ENCODE data around the gene LEF1. TPM values are rescaled to one million over a fixed set of nuclear protein-coding genes. Genes with fewer than 3 reads are reported as not detected.

Gene LEF1
- total RNA-seq, 2 experiments from 2014 or later, result 29.4 to 30.6 TPM

DNA sequence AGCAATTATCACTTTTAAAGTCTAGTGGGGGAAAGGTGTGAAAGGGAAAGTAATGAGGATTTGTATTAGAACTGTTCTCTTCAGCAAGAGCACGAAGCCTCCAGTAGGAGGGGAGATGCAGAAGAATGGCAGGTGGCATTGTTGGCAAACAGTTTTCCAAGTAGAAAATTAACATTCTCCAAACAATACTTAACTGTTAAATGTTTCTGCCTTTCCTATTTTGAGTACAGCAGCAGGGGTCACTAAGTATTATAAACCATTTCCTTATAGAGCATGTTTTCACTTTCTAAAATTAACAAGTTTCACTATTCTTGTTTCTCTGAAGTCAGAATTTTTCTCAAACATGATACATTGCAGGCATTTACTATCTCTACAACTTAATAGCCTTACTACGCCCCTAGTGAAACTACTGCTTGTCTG lies 58.7 kb downstream of the LEF1 start:
- no peak overlapping the region for H3K27ac Mint-ChIP-seq
- H3K36me3 Mint-ChIP-seq, result peaks cover 4% of the 10 kb centered on the region
- no peaks in the 10 kb centered on the region for H3K9me3 Mint-ChIP-seq (ENCODE audit: low read depth)
- DNase-seq (no peak), ATAC-seq (no peak)
- H3K27me3 Mint-ChIP-seq, result peaks cover 49% of the 10 kb centered on the region
- no peak overlapping the region for H3K4me3 Mint-ChIP-seq
- peaks cover 66% of the 10 kb centered on the region for H3K4me1 Mint-ChIP-seq
- CTCF ChIA-PET, result no interaction called here

DNA sequence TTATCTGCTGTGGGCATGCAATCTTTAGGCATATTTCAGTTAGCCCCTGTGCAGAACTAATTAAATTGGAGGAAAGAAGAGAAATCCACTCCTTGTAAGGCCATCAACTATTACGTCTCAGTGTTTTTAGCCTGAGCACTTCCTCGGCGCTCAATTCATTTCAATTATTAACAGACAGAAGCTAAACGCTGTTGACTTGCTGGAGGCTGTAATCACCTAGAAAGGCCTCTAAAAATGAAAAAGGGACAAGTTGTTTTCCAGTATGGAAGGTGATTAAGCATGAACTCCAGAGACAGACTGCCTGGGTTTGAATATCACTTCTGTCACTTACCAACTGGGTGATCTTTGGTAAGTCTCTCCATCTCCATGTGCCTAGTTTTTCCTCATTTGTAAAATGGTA lies 59.6 kb downstream of the LEF1 start:
- Mint-ChIP-seq H3K27ac (no peak overlapping the region), H3K9me3 (ENCODE audit: low read depth) (no peaks in the 10 kb centered on the region), H3K4me3 (no peak overlapping the region), H3K36me3 (peaks cover 4% of the 10 kb centered on the region), H3K4me1 (peaks cover 60% of the 10 kb centered on the region), H3K27me3 (peaks cover 49% of the 10 kb centered on the region)
- DNase-seq (no peak), ATAC-seq (no peak)
- CTCF ChIA-PET, result interaction anchor here (1.1 to 1.4 kb wide), 2 partner anchors 15 to 79 kb away, joined by 3 to 5 read pairs; no protein-coding TSS in a partner anchor

DNA sequence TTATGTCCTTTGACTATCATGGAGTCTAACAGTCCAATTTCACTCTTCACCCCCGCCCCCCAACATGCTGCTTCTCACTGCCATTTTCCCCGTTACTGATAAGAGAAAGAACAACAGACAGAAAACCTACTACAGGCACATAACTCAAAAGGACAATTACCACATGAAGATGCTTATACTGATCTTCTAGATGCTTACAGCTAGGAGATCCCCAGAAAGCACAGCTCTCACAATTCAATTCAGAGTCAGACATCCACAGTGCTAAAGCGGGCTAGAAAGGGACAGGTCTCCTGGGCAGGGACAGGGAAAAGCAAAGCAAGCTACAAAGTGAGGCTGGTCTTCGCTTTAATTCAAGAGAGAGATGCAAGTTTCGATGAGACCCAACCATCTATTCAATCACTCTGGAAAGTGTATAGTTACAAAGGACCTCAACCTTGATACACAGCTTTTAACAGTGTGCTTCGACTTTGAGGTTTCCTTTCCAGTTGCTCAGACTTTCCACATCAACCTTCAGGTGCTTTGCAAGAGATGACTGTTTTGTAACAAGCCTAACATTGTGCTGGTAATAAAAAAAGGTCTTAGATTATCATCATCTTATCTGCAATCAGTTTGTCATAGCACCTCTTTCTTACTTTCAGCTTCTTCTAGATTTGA lies 60.9 kb downstream of the LEF1 start:
- H3K4me3 Mint-ChIP-seq, result peak overlapping the region; percentile 34
- peaks cover 51% of the 10 kb centered on the region for H3K4me1 Mint-ChIP-seq
- CTCF ChIA-PET, result interaction anchor here (0.8 to 2.0 kb wide), 5 partner anchors 9 to 78 kb away, joined by 3 to 5 read pairs (median 4); no protein-coding TSS in a partner anchor
- peak overlapping the region; percentile 64 for H3K27ac Mint-ChIP-seq
- H3K27me3 Mint-ChIP-seq, result peaks cover 49% of the 10 kb centered on the region
- peak; percentile 65 for DNase-seq
- H3K9me3 Mint-ChIP-seq (ENCODE audit: low read depth), result no peaks in the 10 kb centered on the region
- H3K36me3 Mint-ChIP-seq, result peaks cover 4% of the 10 kb centered on the region
- ATAC-seq, result peak; percentile 81

DNA sequence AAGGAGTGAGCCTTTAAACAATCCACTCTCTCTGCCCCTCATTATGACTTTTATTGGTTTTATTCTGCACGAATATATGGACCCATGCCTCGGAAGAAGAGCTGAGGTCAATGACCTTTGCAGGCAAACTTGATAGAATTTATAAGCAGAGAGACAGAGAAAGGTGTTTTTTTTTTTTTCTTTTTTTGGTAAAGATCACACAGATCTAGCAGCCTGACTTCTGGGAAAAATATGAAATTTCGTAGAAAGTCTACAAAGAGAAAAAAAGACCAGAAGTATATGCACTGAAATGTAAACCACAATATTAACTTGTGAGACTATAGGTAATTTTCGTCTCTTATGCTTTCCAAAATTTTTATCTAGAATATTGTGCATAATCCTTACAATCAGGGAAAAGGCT lies 61.6 kb downstream of the LEF1 start:
- H3K4me1 Mint-ChIP-seq, result peaks cover 44% of the 10 kb centered on the region
- no peak overlapping the region for H3K4me3 Mint-ChIP-seq
- no peak for DNase-seq
- CTCF ChIA-PET, result interaction anchor here (0.8 to 2.0 kb wide), 5 partner anchors 10 to 88 kb away, joined by 3 to 6 read pairs (median 4); no protein-coding TSS in a partner anchor
- H3K9me3 Mint-ChIP-seq (ENCODE audit: low read depth), result no peaks in the 10 kb centered on the region
- peaks cover 46% of the 10 kb centered on the region for H3K27me3 Mint-ChIP-seq
- peaks cover 4% of the 10 kb centered on the region for H3K36me3 Mint-ChIP-seq
- H3K27ac Mint-ChIP-seq, result no peak overlapping the region
- no peak for ATAC-seq

DNA sequence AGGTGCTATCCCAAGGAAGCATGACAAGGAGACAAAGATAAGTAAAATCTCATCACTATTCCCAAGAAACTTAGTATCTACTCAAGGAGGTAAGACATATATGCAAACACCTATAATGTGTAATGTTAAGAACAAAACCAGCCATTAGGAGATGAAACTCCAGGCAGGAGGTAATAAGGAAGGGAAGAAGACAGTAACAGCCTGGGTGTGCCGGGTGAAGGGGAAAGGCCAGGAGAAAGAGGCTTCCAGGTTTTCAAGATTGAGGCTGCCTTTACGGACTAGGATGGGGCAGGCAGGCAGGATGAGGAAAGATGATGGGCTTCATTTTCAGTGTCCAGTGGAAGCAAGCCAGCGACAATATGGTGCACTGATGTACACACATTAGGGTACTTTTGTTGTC lies 62.5 kb downstream of the LEF1 start:
- ATAC-seq (no peak), DNase-seq (no peak)
- Mint-ChIP-seq H3K4me3 (no peak overlapping the region), H3K27ac (no peak overlapping the region), H3K4me1 (peaks cover 43% of the 10 kb centered on the region), H3K36me3 (peaks cover 4% of the 10 kb centered on the region), H3K9me3 (ENCODE audit: low read depth) (no peaks in the 10 kb centered on the region), H3K27me3 (peaks cover 50% of the 10 kb centered on the region)
- CTCF ChIA-PET, result interaction anchor here (1.0 to 2.0 kb wide), 2 partner anchors 11 to 88 kb away, joined by 5 to 6 read pairs; no protein-coding TSS in a partner anchor

DNA sequence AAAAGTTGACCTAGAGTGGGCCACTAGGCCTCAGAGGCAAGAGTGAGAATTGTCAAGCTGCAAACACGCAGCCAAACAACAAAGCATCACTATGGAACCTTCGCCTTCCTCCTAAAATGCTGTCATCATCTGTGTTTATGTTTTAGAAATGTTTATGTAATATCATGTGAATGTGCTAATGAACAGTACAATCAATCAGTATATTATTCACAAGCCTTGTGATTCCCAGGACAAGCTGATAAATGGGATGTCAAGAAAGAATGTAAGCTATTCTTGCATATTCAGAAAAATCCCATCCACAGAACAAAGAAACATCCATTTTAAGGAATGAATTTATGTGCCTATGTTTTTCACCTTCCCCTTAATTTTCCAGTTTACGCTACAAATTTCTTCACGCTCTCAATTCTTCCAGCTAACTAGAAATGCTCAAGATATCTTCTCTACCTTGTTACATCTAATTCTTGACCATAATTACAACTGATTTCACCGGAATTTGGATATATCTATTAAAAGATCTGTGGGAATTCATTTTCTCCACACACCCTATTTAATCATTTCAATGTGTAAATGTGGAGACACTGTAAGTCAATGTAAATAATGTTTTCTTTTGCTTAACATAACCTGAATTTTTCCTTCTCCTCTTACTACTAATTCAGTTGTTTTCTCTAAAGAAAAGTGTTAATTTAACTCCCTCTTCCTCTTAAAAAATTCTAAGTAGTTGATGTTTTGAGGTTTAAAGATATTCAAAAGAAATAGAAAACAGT lies 65.5 kb downstream of the LEF1 start:
- Mint-ChIP-seq H3K27ac (no peak overlapping the region), H3K27me3 (peaks cover 27% of the 10 kb centered on the region), H3K9me3 (ENCODE audit: low read depth) (no peaks in the 10 kb centered on the region), H3K36me3 (no peaks in the 10 kb centered on the region), H3K4me3 (no peak overlapping the region), H3K4me1 (peaks cover 24% of the 10 kb centered on the region)
- ATAC-seq (no peak), DNase-seq (no peak)
- CTCF ChIA-PET, result no interaction called here

DNA sequence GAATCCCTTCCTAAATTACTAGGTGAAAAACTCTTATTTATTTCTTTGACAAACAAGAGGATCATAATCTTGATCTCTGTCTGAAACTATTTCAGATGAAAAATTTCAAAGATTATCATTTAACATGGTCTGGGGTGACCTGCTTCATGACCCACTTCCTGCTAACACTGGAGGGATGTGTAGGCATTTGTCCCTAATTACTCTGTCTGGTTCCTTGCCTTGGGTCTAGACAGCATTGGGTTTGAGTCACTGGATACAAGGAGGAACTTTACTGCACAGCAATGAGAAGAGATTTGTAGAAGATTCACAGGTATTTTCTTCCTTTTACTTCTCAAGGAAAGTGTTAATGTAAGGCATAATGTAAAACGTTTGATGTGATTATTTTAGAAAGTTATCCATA lies 67.9 kb downstream of the LEF1 start:
- CTCF ChIA-PET, result interaction anchor here (1.3 kb wide), 1 partner anchor 82 kb away, joined by 3 read pairs; no protein-coding TSS in a partner anchor
- no peak overlapping the region for H3K27ac Mint-ChIP-seq
- no peaks in the 10 kb centered on the region for H3K36me3 Mint-ChIP-seq
- H3K4me1 Mint-ChIP-seq, result peaks cover 8% of the 10 kb centered on the region
- no peaks in the 10 kb centered on the region for H3K9me3 Mint-ChIP-seq (ENCODE audit: low read depth)
- no peak overlapping the region for H3K4me3 Mint-ChIP-seq
- no peak for DNase-seq
- peaks cover 19% of the 10 kb centered on the region for H3K27me3 Mint-ChIP-seq
- ATAC-seq, result no peak

DNA sequence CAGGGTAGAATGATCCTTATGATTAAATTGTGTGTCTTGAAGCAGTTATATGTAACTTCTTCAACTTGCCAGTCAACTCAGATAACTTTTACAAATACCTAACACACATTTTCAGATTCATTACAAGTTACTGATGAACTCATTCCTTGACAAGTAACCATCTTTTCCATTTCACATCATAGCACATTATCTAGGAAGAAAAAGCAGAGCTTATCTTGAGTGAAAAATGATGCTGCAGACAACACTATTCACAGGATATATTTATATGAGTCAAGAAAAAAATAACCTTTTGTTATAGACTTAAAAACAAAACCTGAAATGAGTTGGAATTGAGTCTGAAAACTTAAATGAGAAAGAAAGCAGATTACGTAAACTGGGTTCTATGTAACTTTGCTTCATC lies 68.9 kb downstream of the LEF1 start:
- Mint-ChIP-seq H3K9me3 (ENCODE audit: low read depth) (no peaks in the 10 kb centered on the region), H3K36me3 (peaks cover 2% of the 10 kb centered on the region), H3K27ac (no peak overlapping the region), H3K4me1 (peaks cover 11% of the 10 kb centered on the region), H3K27me3 (peaks cover 19% of the 10 kb centered on the region), H3K4me3 (no peak overlapping the region)
- no peak for DNase-seq
- ATAC-seq, result no peak
- CTCF ChIA-PET, result interaction anchor here (1.3 kb wide), 1 partner anchor 81 kb away, joined by 3 read pairs; no protein-coding TSS in a partner anchor

DNA sequence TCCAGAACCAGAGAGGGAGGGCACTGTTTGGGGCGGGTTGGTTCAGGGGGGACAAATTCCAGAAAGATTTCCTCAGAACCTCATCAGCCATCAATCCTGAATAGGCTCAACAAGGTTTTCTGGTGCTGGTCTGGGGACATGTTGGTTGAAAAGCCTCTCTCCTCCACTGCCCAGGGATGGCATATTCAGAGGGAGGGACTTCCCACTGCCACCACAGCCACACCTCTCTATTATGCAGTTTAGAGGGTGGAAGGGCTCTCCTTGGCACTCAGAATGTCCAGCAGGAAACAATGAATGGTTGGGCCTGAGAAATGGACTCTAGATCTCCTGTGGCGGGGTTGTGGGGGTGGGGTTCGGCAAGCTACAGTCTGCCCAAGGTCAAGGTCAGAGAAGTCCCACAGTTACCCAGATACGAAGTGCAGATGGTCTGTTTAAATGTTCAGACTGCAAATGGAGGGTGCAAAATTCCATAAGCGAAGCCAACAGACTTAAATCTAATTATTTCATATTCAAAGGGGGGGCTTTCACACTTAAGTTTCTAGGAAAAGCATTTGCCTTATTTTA lies 70.7 kb downstream of the LEF1 start:
- H3K4me1 Mint-ChIP-seq, result peaks cover 18% of the 10 kb centered on the region
- DNase-seq (no peak), ATAC-seq (no peak)
- H3K27me3 Mint-ChIP-seq, result peaks cover 19% of the 10 kb centered on the region
- H3K9me3 Mint-ChIP-seq (ENCODE audit: low read depth), result no peaks in the 10 kb centered on the region
- CTCF ChIA-PET, result no interaction called here
- no peak overlapping the region for H3K27ac Mint-ChIP-seq
- H3K36me3 Mint-ChIP-seq, result peaks cover 3% of the 10 kb centered on the region
- H3K4me3 Mint-ChIP-seq, result no peak overlapping the region

DNA sequence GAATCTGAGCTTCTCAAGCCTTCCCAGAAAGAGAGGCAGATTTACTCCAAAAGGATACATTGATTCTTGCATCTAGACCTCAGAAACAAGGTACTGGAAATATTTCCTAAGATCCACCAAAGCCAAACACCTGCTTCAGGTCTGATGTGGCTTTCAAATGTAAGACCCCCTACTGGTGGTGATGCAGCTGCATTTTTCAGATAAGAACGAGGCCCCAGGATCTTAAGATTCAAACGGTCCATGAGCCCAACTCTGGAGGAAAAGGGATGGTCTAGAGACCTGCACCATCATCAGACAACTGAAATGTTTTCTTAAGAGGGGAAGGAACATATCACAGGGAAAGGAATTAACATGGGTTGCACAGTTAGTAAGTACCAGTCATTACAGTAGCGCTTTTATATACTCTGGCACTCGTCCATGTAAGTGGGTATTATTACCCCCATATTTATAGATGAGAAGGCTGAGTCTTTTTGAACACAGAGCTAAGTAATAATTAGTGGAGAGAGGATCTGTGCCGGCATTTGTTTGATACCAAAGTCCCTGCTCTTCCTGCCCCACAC lies 73.7 kb downstream of the LEF1 start:
- H3K4me3 Mint-ChIP-seq, result no peak overlapping the region
- peaks cover 15% of the 10 kb centered on the region for H3K4me1 Mint-ChIP-seq
- no peak for ATAC-seq
- H3K36me3 Mint-ChIP-seq, result peaks cover 3% of the 10 kb centered on the region
- no peak for DNase-seq
- no peaks in the 10 kb centered on the region for H3K9me3 Mint-ChIP-seq (ENCODE audit: low read depth)
- CTCF ChIA-PET, result interaction anchor here (0.8 to 1.3 kb wide), 6 partner anchors 12 to 486 kb away, joined by 3 read pairs; no protein-coding TSS in a partner anchor
- H3K27me3 Mint-ChIP-seq, result peaks cover 13% of the 10 kb centered on the region
- no peak overlapping the region for H3K27ac Mint-ChIP-seq

DNA sequence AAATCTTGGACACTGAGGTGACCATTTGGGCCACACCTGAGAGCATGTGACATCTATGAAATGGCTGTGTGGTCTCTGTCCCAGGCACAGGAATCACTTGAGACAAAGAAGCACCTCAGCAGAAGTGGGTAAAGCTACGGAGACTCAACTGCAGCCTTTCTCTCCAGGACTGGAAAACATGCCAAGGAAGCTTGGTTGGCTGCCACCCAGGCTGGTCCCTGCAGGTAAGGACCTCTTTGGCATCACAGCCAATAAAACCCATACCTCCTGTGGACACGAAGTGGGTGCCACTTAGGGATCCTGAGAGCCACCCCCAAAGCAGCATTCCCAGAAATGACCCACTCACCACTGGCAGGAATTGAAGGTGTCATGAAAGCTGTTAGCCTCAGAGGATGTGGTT lies 74.6 kb downstream of the LEF1 start:
- no peaks in the 10 kb centered on the region for H3K9me3 Mint-ChIP-seq (ENCODE audit: low read depth)
- ATAC-seq (no peak), DNase-seq (no peak)
- H3K4me3 Mint-ChIP-seq, result no peak overlapping the region
- H3K27ac Mint-ChIP-seq, result no peak overlapping the region
- CTCF ChIA-PET, result interaction anchor here (0.8 to 1.3 kb wide), 6 partner anchors 11 to 487 kb away, joined by 3 read pairs; no protein-coding TSS in a partner anchor
- peaks cover 3% of the 10 kb centered on the region for H3K36me3 Mint-ChIP-seq
- H3K4me1 Mint-ChIP-seq, result peaks cover 15% of the 10 kb centered on the region
- peaks cover 13% of the 10 kb centered on the region for H3K27me3 Mint-ChIP-seq

DNA sequence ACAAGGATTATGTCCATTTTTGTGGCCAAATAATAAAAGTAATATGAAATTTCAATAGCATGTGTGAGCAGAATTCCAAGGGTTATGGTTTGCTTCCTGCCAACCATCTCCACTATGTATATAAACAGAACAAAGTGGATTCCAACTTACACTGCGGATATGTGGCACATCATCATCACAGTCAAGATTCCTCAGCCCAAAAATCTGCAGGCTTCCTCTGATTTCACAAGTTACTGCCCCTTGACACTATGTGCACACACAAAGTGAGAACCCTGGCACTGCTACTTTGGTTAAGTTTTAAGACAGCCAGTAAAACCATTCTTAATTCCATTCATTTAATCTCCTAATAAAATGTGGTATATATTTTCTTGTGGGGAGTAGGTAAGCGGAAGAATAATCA lies 76.4 kb downstream of the LEF1 start:
- H3K36me3 Mint-ChIP-seq, result peaks cover 3% of the 10 kb centered on the region
- no peaks in the 10 kb centered on the region for H3K9me3 Mint-ChIP-seq (ENCODE audit: low read depth)
- no peak overlapping the region for H3K27ac Mint-ChIP-seq
- CTCF ChIA-PET, result no interaction called here
- H3K4me3 Mint-ChIP-seq, result no peak overlapping the region
- H3K27me3 Mint-ChIP-seq, result peaks cover 11% of the 10 kb centered on the region
- DNase-seq (no peak), ATAC-seq (no peak)
- peaks cover 15% of the 10 kb centered on the region for H3K4me1 Mint-ChIP-seq

DNA sequence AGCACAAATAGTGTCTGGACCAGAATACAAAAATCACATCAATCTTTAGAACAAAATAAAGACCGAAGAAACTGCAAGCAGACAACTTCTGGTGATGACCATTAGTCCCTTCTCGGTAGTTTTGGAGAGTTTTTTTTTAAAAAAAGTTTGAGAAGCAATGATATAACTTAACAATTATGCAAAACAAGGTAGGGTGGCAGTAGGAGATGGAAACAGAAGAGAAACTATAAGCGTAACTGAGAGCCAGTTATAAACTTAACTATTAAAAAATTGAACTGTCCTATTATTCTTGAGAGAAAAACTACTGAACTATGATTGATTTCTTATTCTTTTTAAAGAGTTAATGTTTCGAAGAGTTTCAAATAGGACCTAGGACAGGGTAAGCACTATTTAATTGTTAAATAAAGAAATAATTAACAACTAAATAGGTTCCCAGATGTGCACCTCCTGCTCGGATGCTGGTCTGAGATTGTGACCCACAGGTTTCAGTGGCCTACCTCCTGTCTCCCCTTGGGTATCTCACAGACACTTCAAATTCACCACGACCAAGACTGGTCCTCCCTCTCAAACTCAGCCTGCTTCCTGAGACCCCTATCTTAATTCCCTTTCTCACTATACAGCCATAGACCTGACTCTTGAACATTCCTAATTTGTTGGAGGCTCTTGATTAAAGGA lies 81.3 kb downstream of the LEF1 start:
- no peaks in the 10 kb centered on the region for H3K9me3 Mint-ChIP-seq (ENCODE audit: low read depth)
- peaks cover 2% of the 10 kb centered on the region for H3K36me3 Mint-ChIP-seq
- H3K4me1 Mint-ChIP-seq, result peaks cover 3% of the 10 kb centered on the region
- no peak overlapping the region for H3K27ac Mint-ChIP-seq
- ATAC-seq (no peak), DNase-seq (no peak)
- peaks cover 4% of the 10 kb centered on the region for H3K27me3 Mint-ChIP-seq
- CTCF ChIA-PET, result interaction anchor here (0.9 kb wide), 1 partner anchor 44 kb away, joined by 3 read pairs; no protein-coding TSS in a partner anchor
- H3K4me3 Mint-ChIP-seq, result no peak overlapping the region

Data from activated CD8-positive, alpha-beta memory T cell treated with anti-CD3 and anti-CD28 coated beads, Interleukin-2, amount 10 ng/mL, durations not matched to agents 7 days and 5 days (primary cell).